ENCODE data around the gene SEPTIN5.
A peak's percentile ranks its signal among the peaks of the same experiment; 100 is the strongest.

DNA sequence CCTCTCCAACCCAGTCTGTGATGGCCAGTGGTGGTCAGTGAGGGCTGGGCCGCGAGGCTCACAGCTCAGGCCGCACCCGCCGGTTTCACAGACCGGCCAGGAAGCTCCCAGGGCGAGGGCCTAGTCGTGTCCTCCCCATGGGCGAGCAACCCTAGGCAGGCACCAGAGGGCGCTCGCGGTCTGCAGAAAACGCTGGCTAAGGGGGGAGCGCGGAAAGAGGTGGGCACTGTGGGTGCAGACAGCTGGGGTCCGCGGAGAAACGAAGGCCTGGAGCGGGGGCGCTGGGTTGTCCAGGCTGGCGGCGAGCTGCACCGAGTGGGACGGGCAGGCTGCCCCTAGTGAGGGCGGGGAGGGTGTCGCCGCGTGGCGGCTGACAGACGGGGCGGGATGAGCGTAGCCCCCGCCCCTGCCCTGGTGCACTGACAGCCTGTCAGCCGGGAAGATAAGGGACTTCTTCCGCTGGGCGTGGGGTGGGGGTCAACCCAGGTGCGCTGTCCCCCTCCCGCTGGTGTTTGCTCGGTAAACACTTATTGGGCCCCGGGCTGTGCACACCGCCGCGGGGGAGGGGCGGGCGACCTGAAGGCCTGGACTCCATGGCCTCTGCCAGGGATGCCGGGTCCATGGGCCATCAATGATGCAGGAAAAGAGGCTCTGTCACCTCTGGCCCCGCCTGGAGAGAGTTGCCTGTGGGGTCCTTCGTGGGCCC lies 16.5 kb downstream of the SEPTIN5 start:
- TF ChIP-seq CTCF (IDR thresholded peaks at IDR 0.05): peak; percentile 91
- no peak for TF ChIP-seq JUND (IDR thresholded peaks at IDR 0.05)
- TF ChIP-seq POLR2AphosphoS5 (IDR thresholded peaks at IDR 0.05; ENCODE audit: low read depth, low read length): no peak
- TF ChIP-seq EP300 (IDR thresholded peaks at IDR 0.05; ENCODE audit: borderline replicate concordance in 1 of 2, low read depth in 1 of 2, low read length in 1 of 2): no peak
- no peak for TF ChIP-seq SIN3A (IDR thresholded peaks at IDR 0.05; ENCODE audit: borderline replicate concordance, low read depth, low read length)
- TF ChIP-seq RAD21 (IDR thresholded peaks at IDR 0.05; ENCODE audit: low read length): peak; percentile 97
- no peak for TF ChIP-seq REST (IDR thresholded peaks at IDR 0.05; ENCODE audit: low read depth, low read length)
